ENCODE results near the gene ANKRD13A. TPM values are rescaled to one million over a fixed set of nuclear protein-coding genes. Genes with fewer than 3 reads are reported as not detected.

ANKRD13A gene
- total RNA-seq, 1 donor from 2014 or later = 22.5 TPM

GRCh38 chr12:109952873-109953272 lies 46.4 kb upstream of the ANKRD13A start:
- no peak overlapping the region for H3K27ac Mint-ChIP-seq (ENCODE audit: unreplicated experiment)
- H3K4me1 Mint-ChIP-seq (ENCODE audit: low read depth, unreplicated experiment) = peaks cover 50% of the 10 kb centered on the region
- FAIRE-seq (no peak), DNase-seq (ENCODE audit: low read depth) (no peak)
- H3K9ac ChIP-seq (ENCODE audit: low read length) = no peak overlapping the region
- no peak for TF ChIP-seq CTCF (IDR thresholded peaks at IDR 0.05; ENCODE audit: insufficient read depth, low read depth, low read length)
- no peak for TF ChIP-seq EZH2 (IDR thresholded peaks at IDR 0.05; ENCODE audit: insufficient read depth, low read length)
- peaks cover 24% of the 10 kb centered on the region for H3K36me3 Mint-ChIP-seq (ENCODE audit: low read depth, unreplicated experiment)
- H3K9me3 Mint-ChIP-seq (ENCODE audit: unreplicated experiment) = no peaks in the 10 kb centered on the region
- H3K4me1 ChIP-seq (ENCODE audit: insufficient read depth, low read length) = peaks cover 50% of the 10 kb centered on the region
- H3K9me3 ChIP-seq (ENCODE audit: insufficient read depth, low read depth, low read length) = no peaks in the 10 kb centered on the region
- H3K4me2 ChIP-seq (ENCODE audit: low read length) = peak overlapping the region; percentile 82
- H3K27ac ChIP-seq (ENCODE audit: low read depth, low read length) = peak overlapping the region; percentile 95
- H4K20me1 ChIP-seq (ENCODE audit: insufficient read depth, low read length) = no peaks in the 10 kb centered on the region
- H3K4me3 ChIP-seq (ENCODE audit: insufficient read depth, low read depth, low read length) = no peak overlapping the region
- no peaks in the 10 kb centered on the region for H3K27me3 ChIP-seq (ENCODE audit: insufficient read depth, low read length)
- no peaks in the 10 kb centered on the region for H3K79me2 ChIP-seq (ENCODE audit: insufficient read depth, low read length)
- H3K27me3 Mint-ChIP-seq (ENCODE audit: low read depth, unreplicated experiment) = no peaks in the 10 kb centered on the region
- H3K4me3 Mint-ChIP-seq (ENCODE audit: unreplicated experiment) = no peak overlapping the region
- no peak overlapping the region for H2AFZ ChIP-seq (ENCODE audit: low read depth, low read length)
- H3K36me3 ChIP-seq (ENCODE audit: insufficient read depth, low read length) = peaks cover 20% of the 10 kb centered on the region

GRCh38 chr12:109953656-109954055 lies 45.6 kb upstream of the ANKRD13A start:
- DNase-seq (ENCODE audit: low read depth) (no peak), FAIRE-seq (peak; percentile 41)
- Histone ChIP-seq H3K4me2 (ENCODE audit: low read length) (no peak overlapping the region), H3K4me1 (ENCODE audit: insufficient read depth, low read length) (peaks cover 42% of the 10 kb centered on the region), H3K27ac (ENCODE audit: low read depth, low read length) (no peak overlapping the region), H3K36me3 (ENCODE audit: insufficient read depth, low read length) (peaks cover 17% of the 10 kb centered on the region), H4K20me1 (ENCODE audit: insufficient read depth, low read length) (no peaks in the 10 kb centered on the region), H3K9ac (ENCODE audit: low read length) (no peak overlapping the region), H2AFZ (ENCODE audit: low read depth, low read length) (no peak overlapping the region), H3K79me2 (ENCODE audit: insufficient read depth, low read length) (no peaks in the 10 kb centered on the region), H3K9me3 (ENCODE audit: insufficient read depth, low read depth, low read length) (no peaks in the 10 kb centered on the region), H3K4me3 (ENCODE audit: insufficient read depth, low read depth, low read length) (no peak overlapping the region), H3K27me3 (ENCODE audit: insufficient read depth, low read length) (no peaks in the 10 kb centered on the region)
- H3K9me3 Mint-ChIP-seq (ENCODE audit: unreplicated experiment) = no peaks in the 10 kb centered on the region
- TF ChIP-seq CTCF (IDR thresholded peaks at IDR 0.05; ENCODE audit: insufficient read depth, low read depth, low read length) = no peak
- TF ChIP-seq EZH2 (IDR thresholded peaks at IDR 0.05; ENCODE audit: insufficient read depth, low read length) = no peak
- no peaks in the 10 kb centered on the region for H3K27me3 Mint-ChIP-seq (ENCODE audit: low read depth, unreplicated experiment)
- H3K27ac Mint-ChIP-seq (ENCODE audit: unreplicated experiment) = no peak overlapping the region
- H3K4me1 Mint-ChIP-seq (ENCODE audit: low read depth, unreplicated experiment) = peaks cover 44% of the 10 kb centered on the region
- H3K36me3 Mint-ChIP-seq (ENCODE audit: low read depth, unreplicated experiment) = peaks cover 27% of the 10 kb centered on the region
- no peak overlapping the region for H3K4me3 Mint-ChIP-seq (ENCODE audit: unreplicated experiment)

GRCh38 chr12:109958374-109958773 lies 40.9 kb upstream of the ANKRD13A start:
- Mint-ChIP-seq H3K4me3 (ENCODE audit: unreplicated experiment) (no peak overlapping the region), H3K27me3 (ENCODE audit: low read depth, unreplicated experiment) (no peaks in the 10 kb centered on the region), H3K27ac (ENCODE audit: unreplicated experiment) (no peak overlapping the region), H3K36me3 (ENCODE audit: low read depth, unreplicated experiment) (peaks cover 27% of the 10 kb centered on the region), H3K4me1 (ENCODE audit: low read depth, unreplicated experiment) (no peaks in the 10 kb centered on the region), H3K9me3 (ENCODE audit: unreplicated experiment) (no peaks in the 10 kb centered on the region)
- Histone ChIP-seq H3K79me2 (ENCODE audit: insufficient read depth, low read length) (no peaks in the 10 kb centered on the region), H2AFZ (ENCODE audit: low read depth, low read length) (no peak overlapping the region), H3K27me3 (ENCODE audit: insufficient read depth, low read length) (no peaks in the 10 kb centered on the region), H3K36me3 (ENCODE audit: insufficient read depth, low read length) (peaks cover 15% of the 10 kb centered on the region), H3K4me2 (ENCODE audit: low read length) (no peak overlapping the region), H3K4me3 (ENCODE audit: insufficient read depth, low read depth, low read length) (no peak overlapping the region), H3K9me3 (ENCODE audit: insufficient read depth, low read depth, low read length) (no peaks in the 10 kb centered on the region), H3K27ac (ENCODE audit: low read depth, low read length) (no peak overlapping the region), H3K4me1 (ENCODE audit: insufficient read depth, low read length) (peaks cover 7% of the 10 kb centered on the region), H4K20me1 (ENCODE audit: insufficient read depth, low read length) (no peaks in the 10 kb centered on the region), H3K9ac (ENCODE audit: low read length) (no peak overlapping the region)
- TF ChIP-seq CTCF (IDR thresholded peaks at IDR 0.05; ENCODE audit: insufficient read depth, low read depth, low read length) (no peak), EZH2 (IDR thresholded peaks at IDR 0.05; ENCODE audit: insufficient read depth, low read length) (no peak)
- DNase-seq (ENCODE audit: low read depth) (no peak), FAIRE-seq (no peak)

All from astrocyte (in vitro differentiated cells and primary cell).